HG03175 (cell line): Measurements from ENCODE around the gene C2orf80.
"Not testable (repeated sequence)": the region's sequence is repeated elsewhere in the genome, so short reads cannot be mapped to it uniquely, and the experiment has no call there.

ENCODE experiments used
- ATAC-seq: cut with Tn5 transposase; IDR thresholded peaks from one replicate; pipeline ENCODE4 v1.9.1; 2021; ENCODE audit warnings: mild to moderate bottlenecking, moderate library complexity; ENCODE audit not compliant: unreplicated experiment

Gene C2orf80

DNA sequence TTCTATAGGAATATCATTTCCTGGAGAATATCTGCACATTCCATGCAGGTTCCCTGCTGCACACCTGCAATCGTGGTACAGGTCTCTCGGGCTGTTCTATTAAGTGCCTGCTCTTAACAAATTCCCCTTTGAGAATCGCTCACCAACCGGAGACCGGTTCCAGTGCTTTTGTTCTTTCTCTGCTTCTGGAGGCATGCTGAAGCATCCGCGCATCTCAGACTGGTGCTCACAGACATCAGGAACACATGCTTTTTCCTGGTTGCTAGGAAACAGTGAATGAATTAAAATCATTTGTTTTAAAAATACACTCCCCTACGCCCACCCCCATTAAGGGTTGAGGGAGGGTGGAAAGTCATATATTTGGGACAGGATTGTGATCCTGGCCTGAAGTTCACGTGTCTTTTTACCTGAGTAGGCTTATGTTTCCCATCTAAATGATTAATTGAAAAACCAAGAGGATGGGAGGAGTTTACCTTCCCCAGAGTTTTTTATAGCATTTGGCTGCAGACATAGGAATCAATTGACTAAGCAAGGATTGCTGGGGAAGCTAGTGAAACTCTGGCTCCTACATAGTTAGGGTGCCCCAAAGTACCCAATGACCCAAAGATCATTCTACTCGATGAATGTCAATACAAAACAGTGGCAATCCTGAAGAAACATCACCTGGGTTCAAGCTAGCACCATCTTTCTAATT, at the start of gene C2orf80:
C2orf80 (minus strand) TSS at position 221 of the 694 bp plus-strand sequence. CDS start 3,044 bp downstream, outside the sequence.
- no peak for ATAC-seq

DNA sequence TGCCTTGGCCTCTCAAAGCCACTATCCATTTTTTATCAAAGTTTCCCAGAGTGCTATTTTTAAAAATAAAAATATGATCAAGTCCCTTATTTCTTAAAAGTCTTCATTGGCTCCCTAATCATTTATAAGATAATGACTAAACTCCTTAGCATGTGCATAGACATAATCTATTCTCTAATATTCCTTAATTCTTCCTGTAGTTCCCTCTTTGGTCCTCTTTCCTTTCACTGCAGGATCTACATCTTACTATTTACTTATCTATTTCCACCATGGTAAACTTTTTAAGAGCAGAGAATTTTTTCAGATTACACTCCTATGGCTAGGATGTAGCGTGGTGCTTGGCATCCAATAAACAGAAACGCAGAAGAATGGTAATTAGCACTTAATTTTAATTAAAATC, 46.0 kb upstream of the C2orf80 start:
- no peak for ATAC-seq

DNA sequence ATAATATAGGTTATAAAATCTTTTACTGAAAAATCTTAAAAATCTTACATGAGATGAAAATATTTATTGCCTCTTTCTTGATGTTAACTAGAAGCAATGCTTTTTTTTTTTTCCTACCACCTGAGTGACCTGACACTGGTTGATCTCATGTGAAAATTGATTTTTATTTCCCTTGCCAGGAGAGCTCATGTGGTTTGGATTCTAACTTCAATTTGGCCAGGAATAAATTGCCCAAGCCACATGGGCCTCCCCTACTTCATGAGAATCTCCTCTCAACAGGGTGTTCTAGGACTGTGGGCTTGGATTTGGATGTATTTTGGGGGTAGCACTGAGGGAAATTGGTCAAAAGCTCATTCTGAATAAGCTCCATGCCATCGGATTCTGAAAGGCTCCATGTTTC, 45.0 kb upstream of the C2orf80 start:
- no peak for ATAC-seq

DNA sequence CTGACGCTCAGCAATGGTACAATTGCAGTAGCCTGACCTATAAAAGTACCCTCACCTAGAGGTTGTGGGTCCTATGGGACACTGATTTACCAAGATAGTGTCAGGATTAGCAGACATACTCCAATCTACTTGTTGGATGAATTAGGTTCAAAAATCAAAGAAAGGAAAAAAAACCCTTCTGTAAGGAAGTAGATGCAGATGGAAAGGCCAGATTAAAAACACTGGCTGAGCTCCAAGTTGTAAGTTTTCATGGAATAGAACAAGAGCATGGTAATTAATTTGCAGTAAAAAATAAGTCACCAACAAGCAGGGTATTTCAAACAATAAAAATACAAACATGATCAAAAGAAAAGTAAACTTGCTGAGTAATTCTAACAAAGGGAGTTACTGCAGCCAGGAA, 38.6 kb upstream of the C2orf80 start:
- no peak for ATAC-seq

DNA sequence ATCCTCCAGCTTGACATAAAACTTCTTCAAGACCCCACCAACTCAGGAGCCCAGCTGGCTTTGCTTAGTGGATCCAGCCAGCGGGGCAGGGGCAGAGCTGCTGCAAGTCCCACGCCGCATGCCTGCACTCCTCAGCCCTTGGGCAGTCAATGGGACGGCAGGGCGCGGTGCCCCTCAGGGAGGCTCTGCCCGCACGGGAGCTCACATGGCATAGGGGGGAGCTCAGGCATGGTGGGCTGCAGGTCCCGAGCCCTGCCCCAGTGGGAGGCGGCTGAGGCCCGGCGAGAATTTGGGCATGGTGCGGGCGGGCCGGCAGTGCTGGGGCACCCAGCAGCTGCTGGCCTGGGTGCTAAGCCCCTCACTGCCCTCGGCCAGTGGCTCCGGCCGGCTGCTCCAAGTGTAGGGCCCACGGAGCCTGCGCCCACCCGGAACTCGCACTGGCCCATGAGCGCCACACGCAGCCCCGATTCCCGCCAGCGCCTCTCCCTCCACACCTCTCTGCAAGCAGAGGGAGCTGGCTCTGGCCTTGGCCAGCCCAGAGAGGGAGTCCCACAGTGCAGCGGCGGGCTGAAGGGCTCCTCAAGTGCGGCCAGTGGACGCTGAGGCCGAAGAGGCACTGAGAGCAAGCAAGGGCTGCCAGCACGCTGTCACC, 37.9 kb upstream of the C2orf80 start:
- ATAC-seq = no peak

DNA sequence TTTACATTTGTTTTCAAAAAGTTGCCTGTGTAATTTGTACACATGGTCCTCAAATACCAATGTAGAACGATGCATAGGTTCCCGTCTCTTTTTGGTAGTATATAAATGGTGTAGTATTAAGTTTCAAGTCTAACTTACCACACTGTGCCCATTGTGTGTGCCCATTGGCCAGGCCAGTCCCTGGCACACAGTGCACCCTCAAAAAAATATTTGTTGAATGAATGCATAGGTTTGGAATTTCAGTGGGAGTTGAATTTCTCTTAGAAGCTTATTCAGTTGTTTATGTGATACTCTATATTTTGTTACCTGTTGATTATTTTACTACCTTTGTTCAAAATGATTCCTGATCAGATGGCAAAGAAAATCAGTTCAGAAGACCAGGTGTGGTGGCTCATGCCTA, 35.0 kb upstream of the C2orf80 start:
- no peak for ATAC-seq

DNA sequence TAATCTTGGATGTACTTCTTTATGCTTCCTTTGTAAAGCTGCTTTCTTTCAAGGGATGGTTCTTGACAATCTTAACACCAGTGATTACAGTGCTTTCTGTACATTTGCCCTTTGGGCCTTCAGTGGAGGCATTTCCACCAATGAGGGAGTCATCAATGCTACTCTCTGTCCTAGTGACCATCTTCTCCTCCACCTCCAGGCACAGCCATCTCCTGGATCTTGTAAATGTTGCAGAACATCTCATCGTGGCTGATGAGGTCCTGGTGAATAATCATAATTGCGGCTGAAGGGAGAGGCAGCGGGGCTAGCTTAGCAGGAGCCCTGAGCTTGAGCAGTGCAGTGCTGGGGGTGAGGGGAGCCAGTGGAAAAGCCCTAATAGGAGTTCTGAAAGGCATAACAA, 32.5 kb upstream of the C2orf80 start:
- ATAC-seq = no peak

DNA sequence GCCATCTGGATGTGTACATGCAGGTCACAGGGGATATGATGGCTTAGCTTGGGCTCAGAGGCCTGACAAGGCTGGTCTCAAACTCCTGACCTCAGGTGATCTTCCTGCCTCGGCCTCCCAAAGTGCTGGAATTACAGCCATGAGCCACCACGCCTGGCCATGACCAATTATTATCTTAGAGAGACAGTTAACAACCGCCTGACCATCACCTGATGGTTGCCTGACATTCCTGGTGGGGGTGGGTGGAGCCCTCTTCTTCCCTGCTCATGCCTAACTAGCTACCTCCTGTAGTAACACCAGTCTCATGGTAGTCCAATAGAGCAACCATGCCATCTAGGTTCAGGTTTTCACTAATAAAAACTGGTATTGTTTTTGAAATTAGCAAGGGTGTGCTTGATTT, 32.0 kb upstream of the C2orf80 start:
- ATAC-seq = not testable (repeated sequence)

DNA sequence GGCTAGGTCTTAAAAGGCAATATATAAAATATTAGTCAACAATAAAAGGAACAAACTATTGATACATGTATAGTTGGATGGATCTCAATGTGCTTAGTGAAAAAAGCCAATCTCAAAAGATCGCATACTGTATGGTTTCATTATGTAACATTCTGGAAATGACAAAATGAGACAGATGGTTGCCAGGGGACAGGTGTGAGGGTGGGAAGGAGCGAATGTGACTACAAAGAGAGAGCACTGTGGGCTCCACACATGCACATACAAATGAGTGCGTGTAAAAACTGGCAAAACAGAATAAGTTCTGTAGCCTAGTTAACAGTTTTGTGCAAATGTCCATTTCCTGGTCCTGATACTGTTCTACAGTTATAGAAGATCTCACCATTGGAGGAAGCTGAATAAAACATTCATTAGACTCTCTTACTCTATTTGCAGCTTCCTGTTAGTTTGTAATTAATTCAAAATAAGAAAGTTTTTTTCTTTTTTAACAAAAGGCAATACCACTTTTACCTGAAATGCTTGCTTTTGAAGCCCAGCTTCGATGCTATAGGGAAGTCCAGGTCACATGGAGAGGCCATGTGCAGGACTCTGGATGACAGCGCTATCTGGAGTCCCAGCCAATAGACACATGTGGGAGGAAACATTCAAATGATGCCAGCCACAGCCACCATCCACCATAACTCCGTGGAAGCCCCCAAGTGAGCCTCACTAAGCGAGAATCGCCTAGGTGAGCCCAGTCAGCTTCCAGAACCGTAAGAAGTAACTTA, 21.0 kb upstream of the C2orf80 start:
- ATAC-seq = no peak

DNA sequence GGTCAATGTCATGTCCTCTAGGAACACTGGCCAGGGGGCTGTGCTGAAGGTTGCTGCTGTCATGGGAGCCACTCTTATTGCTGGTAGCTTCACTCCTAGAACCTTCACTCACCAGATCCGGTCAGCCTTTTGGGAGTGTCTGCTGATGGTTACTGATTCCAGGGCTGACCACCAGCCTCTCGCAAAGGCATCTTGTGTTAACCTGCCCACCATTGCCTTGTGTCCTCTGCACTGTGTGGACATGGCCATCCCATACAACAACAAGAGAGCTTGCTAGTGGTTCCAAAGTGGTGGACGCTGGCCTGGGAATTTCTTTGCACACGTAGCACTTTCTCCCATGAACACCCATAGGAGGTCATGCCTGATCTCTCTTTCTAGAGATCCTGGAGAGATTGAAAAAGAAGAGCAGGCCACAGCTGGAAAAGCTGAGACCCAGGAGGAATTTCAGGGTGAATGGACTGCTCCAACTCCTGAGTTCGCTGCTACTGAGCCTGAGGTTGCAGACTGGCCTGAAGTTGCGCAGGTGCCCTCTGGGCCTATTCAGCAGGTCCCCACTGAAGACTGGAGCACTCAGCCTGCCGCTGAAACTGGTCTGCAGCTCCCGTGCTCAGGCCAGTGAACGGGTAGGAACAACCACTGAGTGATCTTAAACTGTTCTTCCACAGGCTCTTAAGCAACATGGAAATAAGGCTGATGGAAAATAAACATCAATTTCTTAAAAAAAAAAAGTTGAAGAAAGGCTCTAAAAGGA, 18.7 kb upstream of the C2orf80 start:
- no peak for ATAC-seq

DNA sequence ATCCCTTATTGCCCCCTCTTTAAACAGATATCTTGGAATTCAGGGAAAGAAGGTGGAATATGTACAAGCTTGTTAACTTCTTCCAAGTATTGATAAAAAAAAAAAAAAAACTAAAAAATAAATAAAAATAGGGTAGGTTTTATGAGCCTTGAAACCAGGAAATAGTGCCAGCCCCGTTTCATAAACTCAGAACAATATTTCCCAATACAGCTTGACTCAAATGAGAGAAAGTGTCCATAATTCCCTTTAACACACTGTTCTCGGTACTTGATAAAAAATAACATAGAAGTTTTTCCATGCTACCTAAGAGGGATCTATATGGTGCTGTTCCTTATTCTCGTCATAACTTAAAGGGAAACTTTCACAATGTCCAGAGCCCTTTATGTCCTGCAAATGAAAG, 17.9 kb upstream of the C2orf80 start:
- no peak for ATAC-seq

DNA sequence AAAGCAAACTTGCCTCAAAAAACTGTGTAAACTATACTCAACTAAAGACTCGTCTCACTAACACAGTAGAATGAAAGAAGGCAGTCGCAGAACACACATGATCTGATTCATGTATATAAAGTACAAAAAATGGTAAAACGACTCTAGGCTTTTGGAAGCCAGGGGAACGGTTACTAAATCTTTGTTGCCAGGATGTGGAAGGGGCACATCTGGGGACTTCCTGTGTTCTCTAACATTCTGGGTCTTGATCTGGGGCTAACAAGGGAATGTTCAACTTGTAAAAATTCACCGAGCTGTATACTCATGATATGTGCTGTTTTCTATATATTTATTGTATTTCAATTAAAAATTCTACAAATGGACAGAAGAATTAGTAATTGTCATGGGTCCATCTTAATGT, 14.3 kb upstream of the C2orf80 start:
- ATAC-seq = no peak

DNA sequence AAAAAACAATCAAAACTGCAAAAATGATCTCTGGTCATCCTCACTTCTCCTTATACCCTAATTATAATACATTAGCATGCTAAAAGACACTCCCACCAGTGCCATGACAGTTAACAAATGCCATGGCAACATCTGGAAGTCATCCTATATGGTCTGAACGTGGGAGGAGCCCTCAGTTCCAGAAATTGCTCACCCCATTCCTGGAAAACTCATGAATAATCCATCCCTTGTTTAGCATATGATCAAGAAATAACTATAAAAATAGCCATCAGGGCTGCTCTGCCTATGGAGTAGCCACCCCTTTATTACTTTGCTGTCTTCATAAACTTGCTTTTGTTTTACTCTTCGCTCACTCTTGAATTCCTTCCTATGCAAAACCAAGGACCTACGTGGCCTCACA, 5.7 kb upstream of the C2orf80 start:
- no peak for ATAC-seq

DNA sequence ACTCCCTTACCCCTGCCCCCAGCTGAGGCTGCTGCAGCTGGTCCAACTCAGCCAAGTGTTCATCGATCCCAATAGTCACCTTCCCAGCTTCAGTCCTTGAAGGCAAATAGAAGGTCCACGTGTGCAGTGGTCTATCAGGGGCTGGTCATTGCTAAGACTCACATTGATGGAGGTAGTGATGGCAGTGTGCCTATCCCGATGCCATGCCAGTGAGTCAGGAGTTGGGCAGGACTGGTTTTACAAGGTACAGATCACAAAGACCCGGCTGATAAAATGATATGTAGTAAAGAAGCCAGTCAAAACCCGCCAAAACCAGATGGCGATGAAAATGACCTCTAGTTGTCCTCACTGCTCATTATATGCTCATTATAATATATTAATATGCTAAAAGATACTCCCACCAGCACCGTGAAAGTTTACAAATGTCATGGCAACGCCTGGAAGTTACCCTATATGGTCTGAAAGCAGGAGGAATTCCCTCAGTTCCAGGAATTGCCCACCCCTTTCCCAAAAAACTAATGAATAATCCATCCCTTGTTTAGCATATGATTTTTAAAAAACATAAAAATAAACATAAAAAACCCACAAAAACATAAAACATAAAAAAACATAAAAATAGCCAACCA, 2.9 kb upstream of the C2orf80 start:
- ATAC-seq = no peak

DNA sequence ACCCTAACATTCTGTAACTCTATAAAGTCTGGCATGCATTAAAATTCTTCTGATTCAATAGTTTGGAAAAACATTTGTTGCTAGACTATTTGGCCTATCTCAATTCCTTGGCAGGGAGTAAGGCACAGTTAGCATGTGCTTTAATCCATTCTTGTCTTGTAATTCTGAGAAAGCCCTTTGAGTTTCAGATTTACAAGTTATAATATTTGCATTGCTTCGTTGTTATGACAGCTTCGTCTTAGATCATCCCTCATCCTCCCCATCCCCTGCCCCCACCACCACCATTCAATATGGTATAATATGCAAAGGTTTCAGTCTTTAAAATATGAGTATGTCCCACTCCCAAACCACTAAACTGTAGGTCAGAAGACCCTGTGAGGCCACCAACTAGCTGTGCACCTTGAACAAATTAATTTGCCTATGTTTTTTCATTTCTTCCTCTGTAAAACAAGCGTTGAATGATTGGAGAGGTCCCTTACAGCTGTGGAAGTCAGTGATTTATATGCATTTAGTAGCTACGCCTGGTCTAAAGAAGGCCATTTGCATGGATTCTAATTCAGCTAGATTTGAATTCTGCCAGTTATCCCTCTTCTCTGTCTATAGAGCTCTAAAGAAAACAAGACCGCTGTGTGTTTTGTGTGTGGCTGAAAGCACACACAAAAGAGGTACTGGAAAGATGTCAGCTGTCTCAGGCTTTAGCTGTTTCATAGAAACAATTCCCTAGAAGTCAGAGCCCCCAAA, 591 bp downstream of the C2orf80 start:
- ATAC-seq = no peak

DNA sequence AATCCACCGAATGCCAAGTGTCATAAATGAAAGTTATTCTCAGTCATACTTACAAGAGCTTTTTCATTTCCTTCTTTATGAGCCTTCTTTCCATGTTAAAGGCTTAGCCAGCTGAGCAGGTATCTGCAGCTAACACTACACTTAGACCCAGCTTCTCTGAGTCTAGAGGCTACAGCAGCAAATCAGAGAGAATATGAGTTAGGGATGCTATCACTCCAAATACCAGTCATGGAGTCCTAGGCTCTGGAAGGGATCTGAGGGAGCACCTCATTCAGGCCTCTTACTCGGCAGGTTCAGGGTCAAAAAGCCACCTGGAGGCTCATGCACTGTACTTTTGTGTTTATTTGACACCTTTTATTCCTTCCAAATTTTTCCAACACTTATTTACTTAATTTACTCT, 2.9 kb downstream of the C2orf80 start:
- ATAC-seq = no peak

DNA sequence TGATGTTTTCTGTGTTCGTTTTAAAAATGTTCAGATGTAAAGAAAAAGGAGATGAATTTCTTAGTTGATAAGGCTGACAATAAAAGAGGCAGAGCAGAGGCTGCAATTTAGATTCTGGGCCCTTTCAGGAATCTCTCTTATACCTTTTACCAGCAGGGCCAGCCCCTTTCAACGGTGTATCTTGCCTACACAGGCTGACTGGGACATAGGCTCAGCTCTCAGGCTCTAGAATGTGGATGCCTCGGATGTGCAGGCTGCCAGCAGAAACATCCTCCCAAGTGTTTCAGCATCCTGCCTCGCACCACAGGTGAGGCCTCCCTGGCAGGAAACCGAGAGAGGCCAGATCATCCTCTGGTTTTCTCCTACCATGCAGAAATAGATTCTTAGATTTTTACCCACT, 3.4 kb downstream of the C2orf80 start:
- no peak for ATAC-seq

DNA sequence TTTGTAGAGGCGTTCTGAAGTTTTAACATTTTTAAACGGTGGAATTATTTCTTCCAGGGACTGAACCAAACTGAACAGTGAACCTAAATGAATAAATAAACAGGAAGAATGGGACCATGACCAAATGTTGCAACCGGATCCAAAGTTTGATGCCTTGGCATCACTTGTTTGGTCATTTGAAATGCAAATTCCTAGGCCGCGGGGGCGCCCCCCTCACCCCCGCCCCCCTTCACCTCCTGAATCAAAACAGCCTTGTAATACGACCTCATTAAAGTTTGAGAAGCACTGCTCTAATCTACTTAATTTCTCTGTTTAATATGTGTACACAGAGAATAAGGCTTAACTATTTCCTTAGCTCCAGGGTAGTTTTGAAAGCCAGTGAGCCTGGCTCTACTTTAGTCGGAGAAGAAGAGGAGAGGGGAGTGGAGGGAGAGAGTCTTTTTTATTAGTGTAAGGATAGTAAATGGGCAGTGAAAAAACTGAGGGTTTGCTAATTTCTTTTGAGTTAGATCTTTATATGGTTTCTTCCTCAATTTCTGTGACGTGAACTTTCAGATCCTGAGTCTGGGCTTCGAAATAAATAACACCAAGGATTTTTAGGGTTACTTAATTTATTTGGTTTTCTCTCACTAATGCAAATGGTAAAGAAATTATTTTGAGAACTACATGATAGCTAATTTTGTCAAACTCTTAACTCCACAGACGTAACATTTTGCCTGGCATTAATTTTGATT, 5.7 kb downstream of the C2orf80 start:
- no peak for ATAC-seq

DNA sequence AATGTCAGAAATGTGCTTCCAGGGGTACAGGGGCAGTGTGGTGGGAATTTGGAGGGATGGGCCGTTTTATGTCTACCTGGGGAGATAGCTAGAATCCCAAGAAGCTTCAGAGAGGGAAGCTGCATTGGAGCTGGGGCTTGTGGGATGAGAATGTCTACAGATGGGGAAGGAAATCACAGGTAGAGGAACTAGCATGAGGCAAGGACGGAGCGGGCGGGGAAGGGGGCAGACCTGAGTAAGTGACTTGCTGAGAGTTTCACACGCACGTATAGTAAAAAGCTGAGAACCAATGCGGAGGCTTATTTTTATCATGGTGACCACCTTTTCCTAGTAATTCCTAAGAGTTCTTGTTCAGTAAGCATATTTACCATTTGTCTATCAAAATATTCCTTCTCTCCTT, 6.3 kb downstream of the C2orf80 start:
- ATAC-seq = no peak

DNA sequence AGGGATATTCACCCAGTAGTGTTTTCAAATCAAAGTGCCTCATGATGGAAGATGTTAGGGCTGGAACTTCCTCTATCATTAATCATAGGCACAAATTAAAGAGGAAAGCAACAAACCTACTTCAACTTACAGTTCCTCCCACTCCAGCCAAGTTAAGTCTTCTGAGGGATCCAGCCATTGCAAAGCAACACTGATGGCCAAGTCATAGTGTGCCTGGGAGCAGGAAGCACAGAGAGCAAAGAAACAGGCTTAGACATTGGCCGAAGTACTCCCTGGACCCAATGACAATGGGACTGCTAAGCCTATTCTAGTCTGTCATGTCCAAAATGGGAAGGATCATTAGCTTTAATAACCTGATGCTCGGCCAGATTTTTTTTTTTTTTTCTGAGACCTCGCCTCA, 7.0 kb downstream of the C2orf80 start:
- ATAC-seq = no peak
